ENCODE measurements around the gene SETD2. TPM values are rescaled to one million over a fixed set of nuclear protein-coding genes. Genes with fewer than 3 reads are reported as not detected.
A peak's percentile ranks its signal among the peaks of the same experiment; 100 is the strongest.
"Not testable (repeated sequence)": the region's sequence is repeated elsewhere in the genome, so short reads cannot be mapped to it uniquely, and the experiment has no call there.

Gene SETD2
- total RNA-seq, 1 experiment from 2014 or later = 28.8 TPM

GRCh38 chr3:47120138-47120537 lies 43.8 kb downstream of the SETD2 start:
- BruUV-seq (replicated peaks) = no TSS peak

GRCh38 chr3:47119387-47119786 lies 44.5 kb downstream of the SETD2 start:
- H3K4me1 ChIP-seq (ENCODE audit: insufficient read depth, low read length, poor library complexity, severe bottlenecking); BruUV-seq (replicated peaks); POLR2A ChIA-PET (ENCODE audit: low non-redundant PET); DNase-seq (ENCODE audit: low spot score); H3K9me3 ChIP-seq (ENCODE audit: low read depth, low read length, poor library complexity, severe bottlenecking); CTCF ChIA-PET; H3K27me3 ChIP-seq (replicated peaks; ENCODE audit: insufficient read depth, low read depth, low read length, poor library complexity); H3K27ac ChIP-seq (ENCODE audit: low read depth, low read length, poor library complexity, severe bottlenecking); intact Hi-C loops (cut with micrococcal nuclease; ENCODE audit: unreplicated experiment); H3K4me3 ChIP-seq (ENCODE audit: low read depth, low read length, poor library complexity, severe bottlenecking): not testable (repeated sequence)
- H3K36me3 ChIP-seq (ENCODE audit: insufficient read depth, low read length, poor library complexity, severe bottlenecking) = peaks cover 15% of the 10 kb centered on the region

More at GRCh38 chr3:47120138-47120537, 43.8 kb downstream of the SETD2 start:
- no peak for DNase-seq (ENCODE audit: low spot score)
- ChIA-PET CTCF (no interaction called here), POLR2A (ENCODE audit: low non-redundant PET) (no interaction called here)
- intact Hi-C loops (cut with micrococcal nuclease; ENCODE audit: unreplicated experiment) = no loop called here
- Histone ChIP-seq H3K4me3 (ENCODE audit: low read depth, low read length, poor library complexity, severe bottlenecking) (no peak overlapping the region), H3K9me3 (ENCODE audit: low read depth, low read length, poor library complexity, severe bottlenecking) (no peaks in the 10 kb centered on the region), H3K27me3 (replicated peaks; ENCODE audit: insufficient read depth, low read depth, low read length, poor library complexity) (no peaks in the 10 kb centered on the region), H3K27ac (ENCODE audit: low read depth, low read length, poor library complexity, severe bottlenecking) (no peak overlapping the region), H3K36me3 (ENCODE audit: insufficient read depth, low read length, poor library complexity, severe bottlenecking) (peaks cover 15% of the 10 kb centered on the region), H3K4me1 (ENCODE audit: insufficient read depth, low read length, poor library complexity, severe bottlenecking) (peaks cover 7% of the 10 kb centered on the region)
- TF ChIP-seq EZH2 (IDR thresholded peaks at IDR 0.05; ENCODE audit: borderline replicate concordance, low read depth, low read length, poor library complexity, severe bottlenecking) = no peak
- no peak for TF ChIP-seq CTCF (conservative IDR thresholded peaks at IDR 0.05; ENCODE audit: low read depth, low read length)

DNA sequence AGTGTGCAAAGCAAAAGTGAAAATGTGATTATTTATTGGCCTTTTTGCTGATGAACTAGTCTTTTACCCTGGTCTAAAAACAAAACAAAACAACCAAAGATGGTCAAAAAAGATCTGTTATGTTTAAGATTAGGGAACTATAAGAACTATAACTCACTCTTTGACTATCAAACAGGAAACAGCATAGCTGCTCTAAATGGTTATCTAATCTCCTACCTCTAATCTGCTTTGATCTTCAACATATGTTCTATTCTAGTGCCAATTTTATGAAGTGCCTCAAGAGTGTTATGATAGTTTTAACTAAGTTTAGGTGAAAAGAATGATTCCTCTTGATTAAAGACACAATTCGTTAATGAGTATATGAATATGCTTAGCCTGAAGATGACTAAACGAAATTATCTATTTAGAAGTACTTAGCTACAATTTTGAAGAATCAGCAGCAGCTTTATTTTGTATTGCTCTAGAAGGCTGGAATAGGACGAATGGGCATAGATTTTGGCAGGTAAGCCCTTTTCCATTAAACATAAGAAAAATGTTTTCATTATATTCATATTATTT lies 46.0 kb downstream of the SETD2 start:
- Histone ChIP-seq H3K27ac (ENCODE audit: low read depth, low read length, poor library complexity, severe bottlenecking) (no peak overlapping the region), H3K27me3 (replicated peaks; ENCODE audit: insufficient read depth, low read depth, low read length, poor library complexity) (no peaks in the 10 kb centered on the region), H3K4me3 (ENCODE audit: low read depth, low read length, poor library complexity, severe bottlenecking) (no peak overlapping the region), H3K36me3 (ENCODE audit: insufficient read depth, low read length, poor library complexity, severe bottlenecking) (peaks cover 14% of the 10 kb centered on the region), H3K4me1 (ENCODE audit: insufficient read depth, low read length, poor library complexity, severe bottlenecking) (peaks cover 7% of the 10 kb centered on the region), H3K9me3 (ENCODE audit: low read depth, low read length, poor library complexity, severe bottlenecking) (no peaks in the 10 kb centered on the region)
- ChIA-PET POLR2A (ENCODE audit: low non-redundant PET) (no interaction called here), CTCF (no interaction called here)
- DNase-seq (ENCODE audit: low spot score) = peak; percentile 24
- no TSS peak for BruUV-seq (replicated peaks)
- no peak for TF ChIP-seq CTCF (conservative IDR thresholded peaks at IDR 0.05; ENCODE audit: low read depth, low read length)
- TF ChIP-seq EZH2 (IDR thresholded peaks at IDR 0.05; ENCODE audit: borderline replicate concordance, low read depth, low read length, poor library complexity, severe bottlenecking) = no peak
- intact Hi-C loops (cut with micrococcal nuclease; ENCODE audit: unreplicated experiment) = no loop called here

GRCh38 chr3:47115524-47115923 lies 48.4 kb downstream of the SETD2 start:
- H3K4me3 ChIP-seq (ENCODE audit: low read depth, low read length, poor library complexity, severe bottlenecking); DNase-seq (ENCODE audit: low spot score); H3K4me1 ChIP-seq (ENCODE audit: insufficient read depth, low read length, poor library complexity, severe bottlenecking); H3K9me3 ChIP-seq (ENCODE audit: low read depth, low read length, poor library complexity, severe bottlenecking); BruUV-seq (replicated peaks); CTCF ChIA-PET; H3K27me3 ChIP-seq (replicated peaks; ENCODE audit: insufficient read depth, low read depth, low read length, poor library complexity); H3K27ac ChIP-seq (ENCODE audit: low read depth, low read length, poor library complexity, severe bottlenecking); intact Hi-C loops (cut with micrococcal nuclease; ENCODE audit: unreplicated experiment); H3K36me3 ChIP-seq (ENCODE audit: insufficient read depth, low read length, poor library complexity, severe bottlenecking); POLR2A ChIA-PET (ENCODE audit: low non-redundant PET): not testable (repeated sequence)

All from A673 (cell line).